Measurements from ENCODE around the gene TRIM25.

DNA sequence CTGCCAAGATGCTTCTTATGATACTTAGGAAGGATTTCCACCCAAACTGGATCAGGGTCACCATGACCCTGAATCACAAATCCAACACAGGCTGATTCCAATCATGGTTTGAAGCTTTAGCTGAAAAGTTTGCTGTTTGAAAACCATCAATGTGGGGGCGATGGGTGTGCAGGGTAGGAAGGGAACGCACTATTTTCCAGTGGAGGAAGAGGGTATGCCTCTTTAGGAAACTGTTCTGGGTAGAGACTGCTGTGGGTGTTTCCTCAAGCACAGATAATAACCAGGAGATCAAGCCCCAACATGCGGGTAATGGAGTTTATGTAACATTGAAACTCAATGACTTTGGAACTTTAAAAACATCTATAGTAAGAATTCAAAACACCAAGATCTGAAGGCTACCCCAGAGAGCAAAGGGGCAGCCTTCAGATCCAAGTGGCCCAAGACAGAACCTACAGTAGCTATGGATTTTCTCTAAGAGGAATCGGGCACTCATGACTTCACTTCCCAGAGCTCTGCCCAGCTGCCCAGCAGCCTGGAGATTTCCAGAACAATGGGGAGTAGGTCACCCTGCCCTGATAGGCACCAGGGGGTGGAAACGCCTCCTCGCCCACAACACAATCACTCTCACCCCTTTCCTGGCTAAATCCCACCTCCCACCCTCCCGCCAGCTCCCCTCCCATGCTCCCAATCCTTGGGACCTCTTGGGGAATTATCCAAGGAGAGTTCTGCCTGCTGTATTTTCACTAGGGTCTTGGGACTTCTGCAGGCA lies 22.8 kb downstream of the TRIM25 start:
- no peak for TF ChIP-seq POLR2A (IDR thresholded peaks at IDR 0.05)
- TF ChIP-seq, protein P1, sequence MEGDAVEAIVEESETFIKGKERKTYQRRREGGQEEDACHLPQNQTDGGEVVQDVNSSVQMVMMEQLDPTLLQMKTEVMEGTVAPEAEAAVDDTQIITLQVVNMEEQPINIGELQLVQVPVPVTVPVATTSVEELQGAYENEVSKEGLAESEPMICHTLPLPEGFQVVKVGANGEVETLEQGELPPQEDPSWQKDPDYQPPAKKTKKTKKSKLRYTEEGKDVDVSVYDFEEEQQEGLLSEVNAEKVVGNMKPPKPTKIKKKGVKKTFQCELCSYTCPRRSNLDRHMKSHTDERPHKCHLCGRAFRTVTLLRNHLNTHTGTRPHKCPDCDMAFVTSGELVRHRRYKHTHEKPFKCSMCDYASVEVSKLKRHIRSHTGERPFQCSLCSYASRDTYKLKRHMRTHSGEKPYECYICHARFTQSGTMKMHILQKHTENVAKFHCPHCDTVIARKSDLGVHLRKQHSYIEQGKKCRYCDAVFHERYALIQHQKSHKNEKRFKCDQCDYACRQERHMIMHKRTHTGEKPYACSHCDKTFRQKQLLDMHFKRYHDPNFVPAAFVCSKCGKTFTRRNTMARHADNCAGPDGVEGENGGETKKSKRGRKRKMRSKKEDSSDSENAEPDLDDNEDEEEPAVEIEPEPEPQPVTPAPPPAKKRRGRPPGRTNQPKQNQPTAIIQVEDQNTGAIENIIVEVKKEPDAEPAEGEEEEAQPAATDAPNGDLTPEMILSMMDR (IDR thresholded peaks at IDR 0.05): no peak

All from ovary (tissue), 3 donors.